Measurements from ENCODE around the gene LRPAP1. TPM values are rescaled to one million over a fixed set of nuclear protein-coding genes. Genes with fewer than 3 reads are reported as not detected.
"Not testable (repeated sequence)": the region's sequence is repeated elsewhere in the genome, so short reads cannot be mapped to it uniquely, and the experiment has no call there.

The LRPAP1 gene
- total RNA-seq, 2 donors from 2014 or later = 256 to 321 TPM

- no peak for DNase-seq (ENCODE audit: low spot score)
- no peaks in the 10 kb centered on the region for H3K36me3 ChIP-seq
- no peak overlapping the region for H3K4me3 ChIP-seq
- no peaks in the 10 kb centered on the region for H3K4me1 ChIP-seq
- H3K27me3 ChIP-seq = no peaks in the 10 kb centered on the region
- no peak for TF ChIP-seq CTCF (IDR thresholded peaks at IDR 0.05)
- H3K9me3 ChIP-seq = no peaks in the 10 kb centered on the region
- H3K27ac ChIP-seq = no peak overlapping the region
These were observed 40.9 kb upstream of the LRPAP1 start for GRCh38 chr4:3573131-3573530.

GRCh38 chr4:3572363-3572762 is 40.1 kb upstream of the LRPAP1 start:
- no peaks in the 10 kb centered on the region for H3K4me1 ChIP-seq
- no peaks in the 10 kb centered on the region for H3K27me3 ChIP-seq
- no peaks in the 10 kb centered on the region for H3K36me3 ChIP-seq
- no peak for DNase-seq (ENCODE audit: low spot score)
- no peak for TF ChIP-seq CTCF (IDR thresholded peaks at IDR 0.05)
- H3K27ac ChIP-seq = no peak overlapping the region
- H3K4me3 ChIP-seq = no peak overlapping the region
- H3K9me3 ChIP-seq = no peaks in the 10 kb centered on the region

GRCh38 chr4:3571921-3572320 is 39.7 kb upstream of the LRPAP1 start:
- no peak overlapping the region for H3K4me3 ChIP-seq
- no peak for TF ChIP-seq CTCF (IDR thresholded peaks at IDR 0.05)
- no peak for DNase-seq (ENCODE audit: low spot score)
- H3K27me3 ChIP-seq = no peaks in the 10 kb centered on the region
- no peaks in the 10 kb centered on the region for H3K9me3 ChIP-seq
- H3K27ac ChIP-seq = no peak overlapping the region
- no peaks in the 10 kb centered on the region for H3K36me3 ChIP-seq
- H3K4me1 ChIP-seq = no peaks in the 10 kb centered on the region

GRCh38 chr4:3570923-3571322 is 38.7 kb upstream of the LRPAP1 start:
- H3K27me3 ChIP-seq; H3K36me3 ChIP-seq; H3K27ac ChIP-seq; H3K4me1 ChIP-seq; DNase-seq (ENCODE audit: low spot score); H3K9me3 ChIP-seq; H3K4me3 ChIP-seq: not testable (repeated sequence)

- H3K36me3 ChIP-seq; H3K4me1 ChIP-seq; DNase-seq (ENCODE audit: low spot score); H3K27me3 ChIP-seq; H3K27ac ChIP-seq; H3K4me3 ChIP-seq; H3K9me3 ChIP-seq: not testable (repeated sequence)
These were observed 37.4 kb upstream of the LRPAP1 start for GRCh38 chr4:3569611-3570010.

- not testable (repeated sequence) for H3K27me3 ChIP-seq; H3K36me3 ChIP-seq; H3K9me3 ChIP-seq; H3K4me1 ChIP-seq; H3K27ac ChIP-seq; DNase-seq (ENCODE audit: low spot score); H3K4me3 ChIP-seq
These were observed 34.5 kb upstream of the LRPAP1 start for GRCh38 chr4:3566701-3567100.

GRCh38 chr4:3566301-3566700 is 34.1 kb upstream of the LRPAP1 start:
- not testable (repeated sequence) for DNase-seq (ENCODE audit: low spot score); H3K27ac ChIP-seq; H3K27me3 ChIP-seq; H3K36me3 ChIP-seq; H3K4me1 ChIP-seq; H3K9me3 ChIP-seq; H3K4me3 ChIP-seq

- not testable (repeated sequence) for H3K4me3 ChIP-seq
These were observed 32.7 kb upstream of the LRPAP1 start for GRCh38 chr4:3564948-3565347.

GRCh38 chr4:3563403-3563802 is 31.2 kb upstream of the LRPAP1 start:
- no peaks in the 10 kb centered on the region for H3K27me3 ChIP-seq
- H3K4me1 ChIP-seq = no peaks in the 10 kb centered on the region
- no peaks in the 10 kb centered on the region for H3K9me3 ChIP-seq
- no peak overlapping the region for H3K4me3 ChIP-seq
- no peak for TF ChIP-seq CTCF (IDR thresholded peaks at IDR 0.05)
- H3K27ac ChIP-seq = no peak overlapping the region
- H3K36me3 ChIP-seq = no peaks in the 10 kb centered on the region
- DNase-seq (ENCODE audit: low spot score) = no peak

More at GRCh38 chr4:3564948-3565347, 32.7 kb upstream of the LRPAP1 start:
- not testable (repeated sequence) for DNase-seq (ENCODE audit: low spot score); H3K4me1 ChIP-seq; H3K27ac ChIP-seq; H3K27me3 ChIP-seq; H3K9me3 ChIP-seq; H3K36me3 ChIP-seq

GRCh38 chr4:3562127-3562526 is 29.9 kb upstream of the LRPAP1 start:
- H3K4me1 ChIP-seq; H3K36me3 ChIP-seq; H3K27ac ChIP-seq; H3K9me3 ChIP-seq; H3K27me3 ChIP-seq; DNase-seq (ENCODE audit: low spot score); H3K4me3 ChIP-seq: not testable (repeated sequence)

GRCh38 chr4:3560465-3560864 is 28.2 kb upstream of the LRPAP1 start:
- not testable (repeated sequence) for H3K4me3 ChIP-seq; H3K27ac ChIP-seq; H3K4me1 ChIP-seq; H3K36me3 ChIP-seq; H3K27me3 ChIP-seq; H3K9me3 ChIP-seq; DNase-seq (ENCODE audit: low spot score)
